ENCODE results near the gene GTF3C1.

The GTF3C1 gene

DNA sequence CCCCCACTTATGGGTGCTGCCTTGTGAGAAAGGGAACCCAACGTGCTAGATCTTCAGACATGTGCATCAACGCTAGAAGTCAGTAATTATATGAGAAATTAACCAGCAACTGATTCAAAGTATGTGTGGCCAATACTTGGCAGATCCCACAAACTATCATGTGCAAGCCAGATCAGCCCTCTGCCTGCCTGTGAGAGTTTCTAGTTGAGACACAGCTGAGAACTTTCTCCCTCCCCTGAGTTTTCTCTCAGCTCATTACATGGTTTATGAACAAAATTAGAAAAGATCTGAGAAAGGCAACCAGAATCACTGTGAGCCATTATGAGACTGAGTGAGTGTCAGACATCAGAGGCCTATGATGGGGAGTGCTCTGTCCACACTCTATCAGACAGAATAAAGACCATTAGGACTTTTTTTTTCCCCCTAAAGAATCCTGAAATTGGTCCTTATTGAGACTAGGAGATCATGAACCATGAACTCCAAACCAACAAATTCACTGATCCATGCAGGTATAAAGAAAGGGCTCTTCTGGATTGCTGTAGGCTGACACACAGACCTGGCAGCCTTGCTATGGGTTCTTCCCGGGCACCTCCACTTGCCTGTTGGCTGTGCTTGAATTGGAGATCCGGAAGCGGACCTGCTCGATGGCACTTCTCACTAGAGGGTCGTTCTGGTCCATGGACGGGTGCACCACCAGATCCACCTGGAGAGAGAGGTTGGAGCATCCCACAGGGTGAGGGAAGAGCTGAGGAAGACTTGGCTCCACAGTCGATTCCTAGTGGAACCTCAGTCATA, 51.5 kb downstream of the GTF3C1 start:
- ATAC-seq (ENCODE audit: low read depth) (no peak), DNase-seq (ENCODE audit: low spot score in 2 of 2) (no peak)
- no peaks in the 10 kb centered on the region for H3K27me3 Mint-ChIP-seq
- H3K4me1 Mint-ChIP-seq: no peaks in the 10 kb centered on the region
- H3K27ac Mint-ChIP-seq: no peak overlapping the region
- H3K36me3 Mint-ChIP-seq: peaks cover 51% of the 10 kb centered on the region
- H3K4me3 Mint-ChIP-seq: no peak overlapping the region
- H3K9me3 Mint-ChIP-seq: no peaks in the 10 kb centered on the region

DNA sequence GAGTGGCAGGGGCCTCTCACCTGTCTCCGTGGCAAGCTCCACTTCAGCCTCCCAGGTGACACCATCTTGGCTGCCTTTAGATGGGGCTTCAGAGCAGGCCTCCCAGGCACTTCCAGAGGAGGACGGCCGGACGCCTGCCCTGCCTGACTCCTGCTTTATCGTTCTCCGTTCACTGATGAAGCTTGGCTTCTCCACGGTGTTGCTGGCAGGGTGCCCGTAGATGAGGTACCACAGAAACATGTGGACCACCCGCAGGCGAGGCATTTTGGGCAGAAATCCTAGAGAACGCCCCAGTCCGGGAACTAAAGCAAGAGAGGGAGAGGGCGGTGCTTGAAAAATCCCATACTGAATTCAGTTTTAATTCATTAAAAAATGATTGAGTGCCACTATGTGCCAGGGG, 54.5 kb downstream of the GTF3C1 start:
- H3K4me3 Mint-ChIP-seq: no peak overlapping the region

DNA sequence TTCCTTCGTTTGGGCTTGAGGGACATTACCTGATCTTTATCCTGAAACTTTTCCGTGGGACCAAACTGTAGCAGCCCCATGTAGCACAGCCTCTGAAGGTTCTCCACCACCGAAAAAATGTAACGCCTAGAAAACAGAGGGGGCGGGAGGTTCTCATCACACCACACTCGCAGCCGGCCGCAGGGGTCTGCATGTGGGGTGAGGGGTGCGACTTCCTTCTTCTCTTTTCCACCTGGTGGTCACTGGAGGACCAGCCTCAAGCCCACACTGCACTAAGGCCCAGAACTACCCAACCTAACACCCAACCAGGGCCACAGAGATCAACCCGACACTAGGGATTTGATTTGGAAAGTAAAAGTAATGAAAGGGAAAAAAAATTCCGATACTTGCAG, 57.1 kb downstream of the GTF3C1 start:
- DNase-seq (ENCODE audit: low spot score in 2 of 2): no peak
- Mint-ChIP-seq H3K36me3 (peaks cover 41% of the 10 kb centered on the region), H3K4me1 (no peaks in the 10 kb centered on the region), H3K9me3 (no peaks in the 10 kb centered on the region), H3K27me3 (no peaks in the 10 kb centered on the region), H3K4me3 (no peak overlapping the region), H3K27ac (no peak overlapping the region)
- ATAC-seq (ENCODE audit: low read depth): no peak

More for the DNA sequence above, 54.5 kb downstream of the GTF3C1 start:
- no peaks in the 10 kb centered on the region for H3K4me1 Mint-ChIP-seq
- DNase-seq (ENCODE audit: low spot score in 2 of 2): no peak
- ATAC-seq (ENCODE audit: low read depth): no peak
- no peak overlapping the region for H3K27ac Mint-ChIP-seq
- H3K9me3 Mint-ChIP-seq: no peaks in the 10 kb centered on the region
- H3K27me3 Mint-ChIP-seq: no peaks in the 10 kb centered on the region
- H3K36me3 Mint-ChIP-seq: peaks cover 43% of the 10 kb centered on the region

DNA sequence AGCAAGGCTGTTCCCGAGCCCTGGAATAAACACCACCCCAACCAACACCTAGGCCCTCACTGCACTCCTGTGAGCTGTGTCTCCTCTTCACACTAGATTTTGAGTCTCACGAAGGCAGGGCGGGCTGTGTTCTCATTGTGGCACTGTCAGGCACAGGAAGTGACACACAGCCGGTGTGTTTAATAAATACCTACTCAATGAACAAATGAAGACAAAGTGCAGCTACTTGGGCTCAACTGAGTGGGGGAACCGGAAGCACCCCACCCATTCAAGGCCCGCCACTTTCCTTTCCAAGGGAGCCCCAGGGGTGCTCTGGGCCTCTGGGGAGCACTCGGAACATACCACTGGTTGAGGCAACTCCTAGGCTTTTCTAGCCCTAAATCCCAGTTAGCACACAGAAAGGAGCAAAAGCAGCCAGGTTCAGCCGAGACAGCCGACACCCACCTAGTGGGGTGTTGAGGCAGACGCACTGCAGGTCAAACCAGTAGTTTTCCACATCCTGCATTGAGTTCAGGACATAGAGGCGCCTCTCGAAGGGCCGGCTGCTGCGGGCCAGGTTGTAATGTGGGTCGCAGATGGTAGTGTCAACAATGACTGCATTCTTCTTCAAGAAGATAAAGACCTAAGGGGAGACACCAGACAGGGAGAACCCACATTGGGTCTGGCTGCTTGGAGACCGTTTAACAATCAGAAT, 57.7 kb downstream of the GTF3C1 start:
- no peak overlapping the region for H3K4me3 Mint-ChIP-seq
- no peak for DNase-seq (ENCODE audit: low spot score in 2 of 2)
- H3K27me3 Mint-ChIP-seq: no peaks in the 10 kb centered on the region
- H3K9me3 Mint-ChIP-seq: no peaks in the 10 kb centered on the region
- H3K36me3 Mint-ChIP-seq: peaks cover 40% of the 10 kb centered on the region
- no peak for ATAC-seq (ENCODE audit: low read depth)
- no peak overlapping the region for H3K27ac Mint-ChIP-seq
- no peaks in the 10 kb centered on the region for H3K4me1 Mint-ChIP-seq

DNA sequence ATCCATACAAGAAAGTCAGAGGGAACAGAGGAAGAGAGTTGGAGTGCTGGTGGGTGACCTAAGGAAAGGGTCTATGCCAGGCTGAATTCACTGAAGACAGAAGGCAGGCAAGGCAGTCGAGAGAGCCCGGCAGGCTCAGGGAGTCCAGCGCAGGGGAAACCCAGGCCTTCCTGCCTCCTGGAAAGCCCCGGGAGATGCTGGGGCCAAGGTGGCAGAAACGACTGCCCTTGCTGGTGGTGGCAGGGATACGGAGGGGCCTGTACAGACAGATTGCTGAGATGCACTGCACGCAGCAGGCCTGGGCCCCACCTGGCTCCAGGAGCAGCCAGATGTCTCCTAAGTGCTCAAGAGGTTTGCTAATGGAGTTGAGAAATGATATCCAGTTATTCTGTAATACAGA, 59.8 kb downstream of the GTF3C1 start:
- Mint-ChIP-seq H3K27ac (no peak overlapping the region), H3K27me3 (no peaks in the 10 kb centered on the region), H3K4me1 (no peaks in the 10 kb centered on the region), H3K9me3 (no peaks in the 10 kb centered on the region), H3K4me3 (no peak overlapping the region), H3K36me3 (peaks cover 44% of the 10 kb centered on the region)
- ATAC-seq (ENCODE audit: low read depth) (no peak), DNase-seq (ENCODE audit: low spot score in 2 of 2) (no peak)

DNA sequence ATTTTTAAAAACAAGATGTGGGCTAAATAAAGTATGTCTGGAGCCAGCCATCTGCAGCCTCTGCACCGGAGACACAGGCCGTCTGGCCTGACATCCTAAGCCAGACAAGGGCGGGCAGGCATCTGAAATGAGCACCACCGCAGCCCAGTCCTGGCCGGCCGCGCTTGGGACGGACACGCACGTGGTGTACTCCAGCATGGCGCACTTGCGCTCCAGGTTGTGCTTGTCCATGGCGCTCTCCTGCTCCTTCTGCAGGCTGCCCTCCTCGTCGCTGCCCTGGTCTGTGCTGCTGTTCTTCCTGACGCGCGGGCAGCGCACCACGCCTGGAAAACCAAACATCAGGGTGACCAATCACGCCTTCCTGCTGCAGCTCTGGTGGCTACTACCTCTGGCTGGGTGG, 60.3 kb downstream of the GTF3C1 start:
- DNase-seq (ENCODE audit: low spot score in 2 of 2) (no peak), ATAC-seq (ENCODE audit: low read depth) (no peak)
- Mint-ChIP-seq H3K4me3 (no peak overlapping the region), H3K27ac (no peak overlapping the region), H3K27me3 (no peaks in the 10 kb centered on the region), H3K4me1 (no peaks in the 10 kb centered on the region), H3K9me3 (no peaks in the 10 kb centered on the region), H3K36me3 (peaks cover 45% of the 10 kb centered on the region)

DNA sequence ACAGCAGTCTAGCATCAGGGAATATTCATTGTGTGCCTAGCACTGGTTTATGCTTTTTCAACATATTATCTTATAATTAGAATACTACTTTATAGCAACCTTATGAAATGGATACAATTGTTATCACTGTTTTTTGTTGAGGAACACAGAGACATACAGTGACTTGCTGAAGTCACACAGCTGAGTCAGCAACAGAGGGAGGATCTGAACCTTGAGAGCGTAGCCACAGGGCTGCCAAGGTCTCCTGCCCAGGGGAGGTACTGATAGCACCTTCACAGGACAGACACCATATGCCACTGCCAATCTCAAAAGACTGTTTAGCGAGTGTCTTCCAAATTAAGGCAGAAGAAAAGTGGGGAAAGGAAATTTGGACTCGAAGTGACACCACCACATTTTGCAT, 63.0 kb downstream of the GTF3C1 start:
- Mint-ChIP-seq H3K36me3 (peaks cover 56% of the 10 kb centered on the region), H3K4me1 (no peaks in the 10 kb centered on the region), H3K4me3 (no peak overlapping the region), H3K27ac (no peak overlapping the region), H3K9me3 (no peaks in the 10 kb centered on the region), H3K27me3 (no peaks in the 10 kb centered on the region)
- ATAC-seq (ENCODE audit: low read depth): no peak
- DNase-seq (ENCODE audit: low spot score in 2 of 2): no peak

DNA sequence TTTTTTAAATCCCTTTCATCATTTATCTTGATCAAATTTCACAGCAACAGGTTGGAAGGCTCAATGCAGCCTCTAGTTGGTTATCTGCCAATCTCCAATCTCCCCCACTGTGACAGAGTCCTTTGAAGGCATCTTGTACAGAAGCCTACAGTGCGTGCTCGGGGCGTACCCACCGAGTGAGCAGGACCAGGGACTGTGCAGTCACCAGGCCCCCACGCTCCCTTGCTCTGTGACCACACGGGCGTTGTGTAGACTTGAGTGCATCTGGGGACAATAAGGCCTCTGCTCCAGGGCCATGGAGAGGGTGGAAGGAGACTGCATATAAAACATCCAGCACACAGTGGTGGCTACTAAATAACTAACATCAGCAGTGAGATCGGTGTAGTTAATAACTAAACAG, 63.4 kb downstream of the GTF3C1 start:
- no peaks in the 10 kb centered on the region for H3K27me3 Mint-ChIP-seq
- peaks cover 57% of the 10 kb centered on the region for H3K36me3 Mint-ChIP-seq
- H3K9me3 Mint-ChIP-seq: no peaks in the 10 kb centered on the region
- no peak overlapping the region for H3K4me3 Mint-ChIP-seq
- no peak for DNase-seq (ENCODE audit: low spot score in 2 of 2)
- no peak overlapping the region for H3K27ac Mint-ChIP-seq
- no peaks in the 10 kb centered on the region for H3K4me1 Mint-ChIP-seq
- no peak for ATAC-seq (ENCODE audit: low read depth)

DNA sequence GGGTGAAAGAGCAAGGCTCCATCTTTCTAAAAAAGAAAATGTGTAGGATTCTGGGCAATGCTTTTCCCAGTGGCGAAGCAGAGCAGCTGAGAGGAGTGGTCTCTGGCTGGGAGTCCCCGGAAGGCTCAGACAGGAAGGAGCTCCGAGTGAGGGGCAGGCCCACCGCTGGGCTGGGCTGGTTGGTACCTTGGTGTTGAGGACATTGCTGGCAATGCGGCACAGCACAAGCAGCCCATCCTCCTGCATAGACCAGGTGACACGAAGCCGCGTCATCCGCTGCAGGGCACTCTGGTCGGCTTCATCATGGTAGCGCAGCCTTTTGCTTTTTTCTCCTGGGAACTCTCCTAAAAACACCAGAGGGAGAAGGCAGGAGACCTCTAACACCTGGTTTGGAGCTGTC, 63.9 kb downstream of the GTF3C1 start:
- no peaks in the 10 kb centered on the region for H3K4me1 Mint-ChIP-seq
- H3K36me3 Mint-ChIP-seq: peaks cover 55% of the 10 kb centered on the region
- H3K27ac Mint-ChIP-seq: no peak overlapping the region
- no peaks in the 10 kb centered on the region for H3K27me3 Mint-ChIP-seq
- H3K4me3 Mint-ChIP-seq: no peak overlapping the region
- DNase-seq (ENCODE audit: low spot score in 2 of 2) (no peak), ATAC-seq (ENCODE audit: low read depth) (no peak)
- H3K9me3 Mint-ChIP-seq: no peaks in the 10 kb centered on the region

DNA sequence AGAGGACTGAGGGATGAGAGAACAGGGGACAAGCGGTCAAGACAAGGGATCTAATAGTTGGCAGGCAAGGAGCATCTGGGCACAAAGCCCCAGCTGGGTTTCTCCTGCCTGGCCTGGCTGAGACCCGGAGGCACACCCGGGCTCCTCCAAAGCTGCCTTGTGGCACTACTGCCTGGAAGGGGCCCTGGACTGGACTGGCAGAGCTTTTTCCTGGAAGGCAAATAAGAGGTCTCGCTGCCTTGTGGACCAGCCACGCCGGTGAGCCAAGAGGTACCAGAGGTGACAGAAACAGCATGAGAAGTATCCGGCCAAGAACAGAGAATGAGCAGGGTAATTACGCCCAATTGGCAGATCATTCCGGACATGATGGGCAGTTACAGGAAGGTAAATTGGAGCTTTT, 64.6 kb downstream of the GTF3C1 start:
- H3K4me1 Mint-ChIP-seq: no peaks in the 10 kb centered on the region
- peaks cover 61% of the 10 kb centered on the region for H3K36me3 Mint-ChIP-seq
- H3K27ac Mint-ChIP-seq: no peak overlapping the region
- ATAC-seq (ENCODE audit: low read depth): no peak
- H3K9me3 Mint-ChIP-seq: no peaks in the 10 kb centered on the region
- no peak for DNase-seq (ENCODE audit: low spot score in 2 of 2)
- H3K4me3 Mint-ChIP-seq: no peak overlapping the region
- no peaks in the 10 kb centered on the region for H3K27me3 Mint-ChIP-seq

DNA sequence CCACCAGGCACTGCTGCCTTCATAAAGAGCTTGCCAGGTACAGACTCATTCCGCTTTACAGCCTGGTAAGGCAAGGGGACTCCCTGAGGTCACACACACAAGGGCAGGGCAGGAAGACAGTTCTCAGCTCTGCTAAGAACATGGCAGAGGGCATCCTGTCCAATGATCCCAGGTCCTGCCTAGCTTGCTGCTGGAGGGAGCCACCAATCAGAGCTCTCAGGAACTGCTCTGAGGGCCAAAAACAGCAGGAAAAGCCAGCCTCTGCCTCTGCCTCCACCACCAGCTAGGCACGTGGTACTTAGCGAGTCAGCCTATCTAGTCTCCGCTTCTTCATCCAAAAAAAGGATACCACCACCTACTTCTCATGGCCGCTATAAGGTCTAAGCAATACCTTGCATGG, 66.1 kb downstream of the GTF3C1 start:
- DNase-seq (ENCODE audit: low spot score in 2 of 2) (no peak), ATAC-seq (ENCODE audit: low read depth) (no peak)

DNA sequence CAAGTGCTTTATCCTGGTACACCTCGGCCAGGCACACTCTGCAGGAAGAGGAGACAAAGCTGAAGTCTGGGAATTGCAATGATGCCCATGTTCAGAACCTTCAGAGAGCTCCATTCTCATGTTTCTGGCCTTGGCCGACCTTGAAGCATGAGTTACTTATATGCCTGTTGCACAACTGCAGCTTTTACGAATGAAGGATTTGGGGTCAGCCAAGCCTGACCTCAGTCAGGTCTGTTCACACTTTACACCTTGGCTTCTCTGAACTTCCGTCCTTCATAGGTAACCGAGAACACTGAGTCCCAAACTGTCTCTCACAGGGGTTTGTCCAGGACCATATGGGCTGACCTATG, 66.7 kb downstream of the GTF3C1 start:
- DNase-seq (ENCODE audit: low spot score in 2 of 2): no peak
- no peak for ATAC-seq (ENCODE audit: low read depth)
- H3K4me3 Mint-ChIP-seq: no peak overlapping the region
- H3K27ac Mint-ChIP-seq: no peak overlapping the region
- H3K4me1 Mint-ChIP-seq: no peaks in the 10 kb centered on the region
- peaks cover 58% of the 10 kb centered on the region for H3K36me3 Mint-ChIP-seq
- H3K9me3 Mint-ChIP-seq: no peaks in the 10 kb centered on the region
- no peaks in the 10 kb centered on the region for H3K27me3 Mint-ChIP-seq

More for the DNA sequence above, 66.1 kb downstream of the GTF3C1 start:
- Mint-ChIP-seq H3K36me3 (peaks cover 58% of the 10 kb centered on the region), H3K4me3 (no peak overlapping the region), H3K27me3 (no peaks in the 10 kb centered on the region), H3K27ac (no peak overlapping the region), H3K9me3 (no peaks in the 10 kb centered on the region), H3K4me1 (no peaks in the 10 kb centered on the region)

DNA sequence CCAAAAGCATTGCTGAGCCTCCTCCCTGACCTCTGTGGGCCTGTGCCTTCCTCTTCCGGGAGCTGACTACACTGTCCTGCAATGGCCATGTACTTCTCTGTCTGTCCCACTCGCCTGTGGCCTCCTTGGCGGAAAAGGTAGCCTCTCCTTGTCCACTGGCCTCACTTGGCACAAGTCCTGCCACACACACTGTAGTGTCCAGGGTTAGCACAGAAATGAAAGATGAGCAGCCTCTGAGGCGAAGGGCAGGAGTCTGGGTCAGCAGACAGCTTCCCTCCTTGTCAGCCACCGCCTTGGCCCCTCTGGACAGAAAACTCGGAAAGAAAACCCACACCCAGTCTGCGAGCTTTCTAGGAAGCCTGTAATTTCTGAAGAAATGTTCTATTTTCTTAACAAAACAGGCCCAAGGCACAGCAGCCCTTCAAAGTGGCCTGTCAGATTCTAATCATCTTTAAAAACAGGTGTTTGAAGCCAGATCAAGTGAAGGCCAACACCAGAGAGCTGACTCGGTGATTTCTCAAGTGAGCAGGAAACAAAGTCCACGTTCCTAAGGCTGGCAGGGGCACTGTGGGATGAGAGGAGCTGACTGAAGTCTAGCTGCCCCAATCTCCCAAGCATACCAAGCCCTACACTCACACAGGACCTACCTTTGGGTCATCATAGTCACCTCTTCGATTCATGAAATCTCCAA, 67.2 kb downstream of the GTF3C1 start:
- ATAC-seq (ENCODE audit: low read depth) (no peak), DNase-seq (ENCODE audit: low spot score in 2 of 2) (no peak)
- Mint-ChIP-seq H3K27me3 (no peaks in the 10 kb centered on the region), H3K4me1 (no peaks in the 10 kb centered on the region), H3K36me3 (peaks cover 58% of the 10 kb centered on the region), H3K9me3 (no peaks in the 10 kb centered on the region), H3K27ac (no peak overlapping the region), H3K4me3 (no peak overlapping the region)

DNA sequence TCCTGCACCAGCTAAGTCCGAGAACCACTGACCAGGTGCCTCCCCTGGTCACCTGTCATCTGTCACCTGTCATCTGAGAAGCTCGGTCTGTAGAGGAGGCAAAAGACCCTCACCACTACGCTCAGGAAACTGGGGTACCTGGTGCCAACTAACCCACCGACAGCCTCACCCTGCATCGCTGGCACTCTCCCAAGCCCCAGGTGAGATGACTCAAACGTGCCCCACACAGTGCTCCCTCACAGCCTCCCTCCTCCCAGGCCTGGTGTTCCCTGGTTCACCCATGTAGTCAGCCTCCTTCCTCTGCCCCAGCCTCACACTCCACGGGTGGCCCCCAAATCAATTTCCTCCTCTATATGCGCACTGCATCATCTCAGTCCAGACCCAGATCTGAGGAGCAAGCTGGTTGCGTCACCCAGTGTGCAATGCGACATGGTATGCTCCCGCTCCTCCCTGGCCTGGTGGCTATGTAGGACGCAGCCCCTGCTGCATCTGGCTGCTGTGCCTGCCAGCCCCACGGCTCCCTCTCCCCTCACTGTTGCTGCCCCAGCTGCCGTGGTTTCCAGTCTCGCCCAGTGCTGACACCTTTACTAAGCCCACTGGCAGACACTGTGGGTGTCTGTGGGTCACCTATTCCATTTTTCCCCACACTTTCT, 68.3 kb downstream of the GTF3C1 start:
- no peaks in the 10 kb centered on the region for H3K4me1 Mint-ChIP-seq
- no peak overlapping the region for H3K4me3 Mint-ChIP-seq
- H3K27ac Mint-ChIP-seq: no peak overlapping the region
- peaks cover 57% of the 10 kb centered on the region for H3K36me3 Mint-ChIP-seq
- DNase-seq (ENCODE audit: low spot score in 2 of 2) (no peak), ATAC-seq (ENCODE audit: low read depth) (no peak)
- no peaks in the 10 kb centered on the region for H3K9me3 Mint-ChIP-seq
- H3K27me3 Mint-ChIP-seq: no peaks in the 10 kb centered on the region
